SK-N-SH treated with all-trans-retinoic acid at 6 μM for 48 hours (cell line): ENCODE data around the gene ATCAY.
A peak's percentile ranks its signal among the peaks of the same experiment; 100 is the strongest.

Source experiments
- ATAC-seq: fragments of 200-7000 bp; cut with Tn5 transposase; 3 replicates; pipeline ENCODE4 v1.9.1; 2020; ENCODE audit warnings: mild to moderate bottlenecking, moderate library complexity
- BACH2 ChIP-seq: fragments of 250-450 bp; sonication (Bioruptor Pico); IDR thresholded peaks from 2 replicates; pipeline ENCODE4 v1.9.0; 2021; ENCODE audit warnings: mild to moderate bottlenecking, borderline replicate concordance
- CSDC2 ChIP-seq: fragments of 250-450 bp; sonication (Bioruptor Pico); IDR thresholded peaks from 2 replicates; pipeline ENCODE4 v1.5.0; 2020; ENCODE audit warnings: mild to moderate bottlenecking, moderate library complexity
- CSRNP3 ChIP-seq: fragments of 250-450 bp; sonication (Bioruptor Pico); IDR thresholded peaks from 2 replicates; pipeline ENCODE4 v1.5.1; 2021; ENCODE audit warnings: mild to moderate bottlenecking, moderate library complexity
- ESRRG ChIP-seq: fragments of 250-450 bp; sonication (Bioruptor Pico); IDR thresholded peaks from 2 replicates; pipeline ENCODE4 v1.6.1; 2021; ENCODE audit warnings: mild to moderate bottlenecking
- ISL1 ChIP-seq: fragments of 250-450 bp; sonication (Bioruptor Pico); IDR thresholded peaks from 2 replicates; pipeline ENCODE4 v2.1.2; 2022; ENCODE audit warnings: mild to moderate bottlenecking, moderate library complexity
- OSR1 ChIP-seq: fragments of 250-450 bp; sonication (Bioruptor Pico); IDR thresholded peaks from 2 replicates; pipeline ENCODE4 v1.8.0; 2022; ENCODE audit warnings: moderate library complexity, mild to moderate bottlenecking, inconsistent platforms
- PPARA ChIP-seq: fragments of 250-450 bp; sonication (Bioruptor Pico); IDR thresholded peaks from 2 replicates; pipeline ENCODE4 v1.5.0; 2020; ENCODE audit warnings: mild to moderate bottlenecking, borderline replicate concordance
- RARB ChIP-seq: fragments of 250-450 bp; sonication (Bioruptor Pico); IDR thresholded peaks from 2 replicates; pipeline ENCODE4 v1.8.0; 2021; ENCODE audit warnings: mild to moderate bottlenecking, moderate library complexity
- TCF4 ChIP-seq: fragments of 250-450 bp; sonication (Bioruptor Pico); IDR thresholded peaks from 2 replicates; pipeline ENCODE4 v1.8.0; 2021; ENCODE audit warnings: mild to moderate bottlenecking, moderate library complexity, borderline replicate concordance
- TOX ChIP-seq: fragments of 250-450 bp; sonication (Bioruptor Pico); IDR thresholded peaks from 2 replicates; pipeline ENCODE4 v1.8.0; 2021; ENCODE audit warnings: mild to moderate bottlenecking, moderate library complexity, borderline replicate concordance
- ZC3H10 ChIP-seq: fragments of 250-450 bp; sonication (Bioruptor Pico); IDR thresholded peaks from 2 replicates; pipeline ENCODE4 v1.5.1; 2021; ENCODE audit warnings: mild to moderate bottlenecking, moderate library complexity
- ZFP30 ChIP-seq: fragments of 450-650 bp; formaldehyde crosslinking; IDR thresholded peaks from 2 replicates; pipeline ENCODE4 v1.5.0; 2022; ENCODE audit warnings: mild to moderate bottlenecking, moderate library complexity
- ZNF565 ChIP-seq: fragments of 450-650 bp; formaldehyde crosslinking; conservative IDR thresholded peaks from 2 replicates; pipeline ENCODE4 v1.5.0; 2020; ENCODE audit warnings: low read depth, mild to moderate bottlenecking, moderate library complexity
- ZNF70 ChIP-seq: fragments of 450-650 bp; formaldehyde crosslinking; IDR thresholded peaks from 2 replicates; pipeline ENCODE4 v1.5.0; 2020; ENCODE audit warnings: mild to moderate bottlenecking, moderate library complexity
- ZNF8 ChIP-seq: fragments of 450-650 bp; formaldehyde crosslinking; IDR thresholded peaks from 2 replicates; pipeline ENCODE4 v1.5.0; 2020; ENCODE audit warnings: mild to moderate bottlenecking, moderate library complexity
- TF ChIP-seq, protein P1 (sequence below): fragments of 250-450 bp; sonication (Bioruptor Pico); IDR thresholded peaks from 2 replicates; pipeline ENCODE4 v1.8.0; 2020; ENCODE audit warnings: mild to moderate bottlenecking, moderate library complexity, borderline replicate concordance
- TF ChIP-seq, protein P2 (sequence below): fragments of 250-450 bp; sonication (Bioruptor Pico); IDR thresholded peaks from 2 replicates; pipeline ENCODE4 v1.8.0; 2021; ENCODE audit warnings: low read depth, mild to moderate bottlenecking, moderate library complexity, borderline replicate concordance
- TF ChIP-seq, protein P3 (sequence below): fragments of 250-450 bp; sonication (Bioruptor Pico); IDR thresholded peaks from 2 replicates; pipeline ENCODE4 v1.5.0; 2020; ENCODE audit warnings: mild to moderate bottlenecking, moderate library complexity

The ATCAY gene

DNA sequence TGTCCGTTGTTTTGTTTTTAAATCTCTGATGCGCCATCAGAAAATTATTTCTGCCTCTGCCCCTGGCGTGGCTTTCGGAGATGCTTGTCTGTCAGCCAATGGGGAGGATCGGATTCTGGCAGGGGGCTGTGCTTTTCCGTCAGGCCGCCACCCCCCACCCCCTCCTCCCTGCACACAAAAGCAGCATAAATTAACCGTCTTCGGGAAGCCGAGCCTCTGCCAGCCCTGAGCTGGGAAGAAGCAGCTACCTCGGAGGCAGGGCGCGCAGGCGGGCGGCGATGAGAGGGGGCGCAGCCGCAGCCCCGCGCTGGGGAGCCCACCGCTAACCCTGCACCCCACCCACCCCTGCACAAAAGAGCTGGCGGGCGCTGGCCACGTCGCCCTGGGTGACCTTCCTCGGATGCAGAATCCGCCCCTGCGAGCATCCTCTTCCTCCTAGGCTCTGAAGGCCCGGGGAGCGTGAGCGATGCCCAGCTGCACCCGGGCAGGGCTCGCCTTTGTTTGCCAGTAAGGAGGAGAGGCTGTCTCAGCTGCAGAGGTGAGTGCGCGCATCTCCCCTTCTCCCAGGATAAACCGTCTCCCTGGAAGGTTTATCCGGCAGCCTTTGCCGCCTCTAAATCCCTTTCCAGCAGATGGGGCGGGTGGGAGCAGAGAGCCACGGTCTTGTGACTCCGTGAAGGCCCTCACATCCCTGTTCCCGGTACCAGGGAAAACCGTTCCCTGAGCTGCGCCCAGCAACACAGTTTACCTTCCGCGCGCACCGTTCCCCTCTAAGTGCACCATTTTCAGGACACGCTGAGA is at the start of gene ATCAY:
TSS of gene ATCAY (plus strand) at position 215 of the 801 bp plus-strand sequence. CDS start 5,083 bp downstream, outside the sequence.
- peak; percentile 57 for ATAC-seq
- TF ChIP-seq ZNF8 (CRISPR knock-in tag) (no peak), CSDC2 (no peak), CSRNP3 (no peak), ZNF70 (CRISPR knock-in tag) (no peak), ZC3H10 (CRISPR knock-in tag) (no peak)
- TF ChIP-seq, all 23 proteins: peak for 0

- ATAC-seq, result no peak
- TF ChIP-seq ESRRG (CRISPR knock-in tag) (no peak), ZNF8 (CRISPR knock-in tag) (no peak), ZFP30 (CRISPR knock-in tag) (no peak), ZNF565 (CRISPR knock-in tag) (no peak), CSDC2 (no peak)
- TF ChIP-seq, protein P1, sequence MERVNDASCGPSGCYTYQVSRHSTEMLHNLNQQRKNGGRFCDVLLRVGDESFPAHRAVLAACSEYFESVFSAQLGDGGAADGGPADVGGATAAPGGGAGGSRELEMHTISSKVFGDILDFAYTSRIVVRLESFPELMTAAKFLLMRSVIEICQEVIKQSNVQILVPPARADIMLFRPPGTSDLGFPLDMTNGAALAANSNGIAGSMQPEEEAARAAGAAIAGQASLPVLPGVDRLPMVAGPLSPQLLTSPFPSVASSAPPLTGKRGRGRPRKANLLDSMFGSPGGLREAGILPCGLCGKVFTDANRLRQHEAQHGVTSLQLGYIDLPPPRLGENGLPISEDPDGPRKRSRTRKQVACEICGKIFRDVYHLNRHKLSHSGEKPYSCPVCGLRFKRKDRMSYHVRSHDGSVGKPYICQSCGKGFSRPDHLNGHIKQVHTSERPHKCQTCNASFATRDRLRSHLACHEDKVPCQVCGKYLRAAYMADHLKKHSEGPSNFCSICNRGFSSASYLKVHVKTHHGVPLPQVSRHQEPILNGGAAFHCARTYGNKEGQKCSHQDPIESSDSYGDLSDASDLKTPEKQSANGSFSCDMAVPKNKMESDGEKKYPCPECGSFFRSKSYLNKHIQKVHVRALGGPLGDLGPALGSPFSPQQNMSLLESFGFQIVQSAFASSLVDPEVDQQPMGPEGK (CRISPR knock-in tag), result no peak
- TF ChIP-seq, protein P2, sequence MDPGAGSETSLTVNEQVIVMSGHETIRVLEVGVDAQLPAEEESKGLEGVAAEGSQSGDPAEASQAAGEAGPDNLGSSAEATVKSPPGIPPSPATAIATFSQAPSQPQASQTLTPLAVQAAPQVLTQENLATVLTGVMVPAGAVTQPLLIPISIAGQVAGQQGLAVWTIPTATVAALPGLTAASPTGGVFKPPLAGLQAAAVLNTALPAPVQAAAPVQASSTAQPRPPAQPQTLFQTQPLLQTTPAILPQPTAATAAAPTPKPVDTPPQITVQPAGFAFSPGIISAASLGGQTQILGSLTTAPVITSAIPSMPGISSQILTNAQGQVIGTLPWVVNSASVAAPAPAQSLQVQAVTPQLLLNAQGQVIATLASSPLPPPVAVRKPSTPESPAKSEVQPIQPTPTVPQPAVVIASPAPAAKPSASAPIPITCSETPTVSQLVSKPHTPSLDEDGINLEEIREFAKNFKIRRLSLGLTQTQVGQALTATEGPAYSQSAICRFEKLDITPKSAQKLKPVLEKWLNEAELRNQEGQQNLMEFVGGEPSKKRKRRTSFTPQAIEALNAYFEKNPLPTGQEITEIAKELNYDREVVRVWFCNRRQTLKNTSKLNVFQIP (CRISPR knock-in tag), result no peak
Observed at GRCh38 chr19:3831601-3832000, 48.9 kb upstream of the ATCAY start.

GRCh38 chr19:3832001-3832400 is 48.5 kb upstream of the ATCAY start:
- ATAC-seq, result no peak
- no peak for TF ChIP-seq RARB
- no peak for TF ChIP-seq CSDC2

GRCh38 chr19:3833578-3834348 is 46.7 kb upstream of the ATCAY start:
- no peak for ATAC-seq

DNA sequence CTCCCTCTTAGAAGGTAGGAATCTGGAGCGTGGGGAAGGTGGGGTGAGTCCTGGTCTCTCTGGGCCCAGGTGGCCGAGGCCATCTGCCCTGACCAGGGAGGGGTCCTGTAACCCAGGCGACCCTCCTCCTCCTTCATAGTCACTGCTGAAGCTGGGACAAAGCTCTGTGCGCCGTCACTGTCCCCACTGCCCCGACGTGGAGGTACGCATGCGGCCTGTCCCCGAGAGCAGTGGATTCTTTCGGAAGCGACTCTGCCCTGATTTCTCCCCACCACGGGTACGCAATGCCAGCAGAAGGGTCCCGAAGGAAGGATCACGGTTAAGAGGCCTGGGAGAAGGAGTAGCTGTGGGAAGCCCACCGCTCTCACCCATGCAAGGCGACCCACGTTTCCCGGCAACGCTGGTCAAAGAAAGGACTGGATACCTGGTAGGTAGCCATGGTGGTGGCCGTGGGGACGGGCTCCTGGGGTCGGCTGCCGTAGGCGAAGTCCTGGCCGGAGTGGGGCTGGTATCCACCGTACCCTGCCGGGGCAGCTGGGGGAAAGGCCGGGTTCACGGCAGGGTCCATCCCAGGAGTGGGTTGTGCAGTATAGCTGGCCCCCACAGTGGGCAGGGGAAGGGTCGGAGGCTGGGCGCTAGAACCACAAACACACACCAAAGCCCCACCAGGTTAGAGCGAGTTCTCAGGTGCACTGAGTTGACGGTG is 46.0 kb upstream of the ATCAY start:
- no peak for ATAC-seq
- TF ChIP-seq TCF4 (CRISPR knock-in tag), result no peak
- TF ChIP-seq RARB, result no peak
- no peak for TF ChIP-seq ZNF8 (CRISPR knock-in tag)
- no peak for TF ChIP-seq OSR1 (CRISPR knock-in tag)
- no peak for TF ChIP-seq ZC3H10 (CRISPR knock-in tag)
- TF ChIP-seq ZFP30 (CRISPR knock-in tag), result no peak
- TF ChIP-seq ZNF70 (CRISPR knock-in tag), result no peak
- no peak for TF ChIP-seq BACH2 (CRISPR knock-in tag)
- no peak for TF ChIP-seq CSDC2
- TF ChIP-seq ZNF565 (CRISPR knock-in tag), result no peak
- TF ChIP-seq, protein P1 (CRISPR knock-in tag), result no peak
- no peak for TF ChIP-seq PPARA (CRISPR knock-in tag)
- TF ChIP-seq TOX, result no peak
- TF ChIP-seq, protein P2 (CRISPR knock-in tag), result no peak
- TF ChIP-seq, protein P3, sequence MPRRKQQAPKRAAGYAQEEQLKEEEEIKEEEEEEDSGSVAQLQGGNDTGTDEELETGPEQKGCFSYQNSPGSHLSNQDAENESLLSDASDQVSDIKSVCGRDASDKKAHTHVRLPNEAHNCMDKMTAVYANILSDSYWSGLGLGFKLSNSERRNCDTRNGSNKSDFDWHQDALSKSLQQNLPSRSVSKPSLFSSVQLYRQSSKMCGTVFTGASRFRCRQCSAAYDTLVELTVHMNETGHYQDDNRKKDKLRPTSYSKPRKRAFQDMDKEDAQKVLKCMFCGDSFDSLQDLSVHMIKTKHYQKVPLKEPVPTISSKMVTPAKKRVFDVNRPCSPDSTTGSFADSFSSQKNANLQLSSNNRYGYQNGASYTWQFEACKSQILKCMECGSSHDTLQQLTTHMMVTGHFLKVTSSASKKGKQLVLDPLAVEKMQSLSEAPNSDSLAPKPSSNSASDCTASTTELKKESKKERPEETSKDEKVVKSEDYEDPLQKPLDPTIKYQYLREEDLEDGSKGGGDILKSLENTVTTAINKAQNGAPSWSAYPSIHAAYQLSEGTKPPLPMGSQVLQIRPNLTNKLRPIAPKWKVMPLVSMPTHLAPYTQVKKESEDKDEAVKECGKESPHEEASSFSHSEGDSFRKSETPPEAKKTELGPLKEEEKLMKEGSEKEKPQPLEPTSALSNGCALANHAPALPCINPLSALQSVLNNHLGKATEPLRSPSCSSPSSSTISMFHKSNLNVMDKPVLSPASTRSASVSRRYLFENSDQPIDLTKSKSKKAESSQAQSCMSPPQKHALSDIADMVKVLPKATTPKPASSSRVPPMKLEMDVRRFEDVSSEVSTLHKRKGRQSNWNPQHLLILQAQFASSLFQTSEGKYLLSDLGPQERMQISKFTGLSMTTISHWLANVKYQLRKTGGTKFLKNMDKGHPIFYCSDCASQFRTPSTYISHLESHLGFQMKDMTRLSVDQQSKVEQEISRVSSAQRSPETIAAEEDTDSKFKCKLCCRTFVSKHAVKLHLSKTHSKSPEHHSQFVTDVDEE (CRISPR knock-in tag), result no peak
- no peak for TF ChIP-seq ISL1

More at GRCh38 chr19:3833578-3834348, 46.7 kb upstream of the ATCAY start:
- no peak for TF ChIP-seq ZNF70 (CRISPR knock-in tag)
- TF ChIP-seq CSDC2, result no peak
- no peak for TF ChIP-seq ZC3H10 (CRISPR knock-in tag)
- TF ChIP-seq RARB, result no peak
- TF ChIP-seq, all 23 proteins: peak for 0
